HG03342 (cell line): Measurements from ENCODE around the gene SMARCA4.

Source experiments
- ATAC-seq: cut with Tn5 transposase; IDR thresholded peaks from one replicate; pipeline ENCODE4 v1.9.1; 2021; ENCODE audit warnings: mild to moderate bottlenecking, moderate library complexity; ENCODE audit not compliant: unreplicated experiment

SMARCA4 gene

GRCh38 chr19:11007385-11007784 is 46.6 kb downstream of the SMARCA4 start:
- ATAC-seq = no peak

DNA sequence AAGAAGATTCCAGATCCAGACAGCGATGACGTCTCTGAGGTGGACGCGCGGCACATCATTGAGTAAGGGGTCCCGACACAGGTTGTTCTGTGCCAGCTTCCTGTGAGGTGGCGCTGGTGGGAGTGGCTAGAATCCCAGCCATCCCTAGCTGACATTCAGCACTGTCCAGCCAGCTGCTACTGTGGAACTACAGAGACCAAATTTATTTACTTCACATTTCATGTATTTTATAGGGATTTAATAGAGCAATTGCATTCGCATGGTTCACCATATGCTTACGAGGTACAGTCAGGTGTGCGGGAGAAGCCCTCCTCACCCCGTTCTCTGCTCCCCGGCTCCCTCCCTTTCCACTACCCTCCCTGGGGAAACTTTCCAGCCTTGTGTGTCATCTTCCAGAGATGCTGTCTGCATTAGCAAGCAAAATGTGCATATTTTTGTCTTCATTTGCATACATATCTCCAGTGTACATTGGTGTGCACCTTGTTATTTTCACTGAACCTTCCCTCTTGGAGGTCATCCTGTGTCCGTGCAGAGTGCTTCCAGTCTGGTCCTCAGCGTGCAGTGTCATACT is 47.2 kb downstream of the SMARCA4 start:
- ATAC-seq = no peak

- no peak for ATAC-seq
Measured at GRCh38 chr19:11010041-11010440, 49.2 kb downstream of the SMARCA4 start.

- ATAC-seq = no peak
Measured at GRCh38 chr19:11012507-11012906, 51.7 kb downstream of the SMARCA4 start.

- no peak for ATAC-seq
Measured at GRCh38 chr19:11013771-11014170, 52.9 kb downstream of the SMARCA4 start.

GRCh38 chr19:11014403-11014911 is 53.6 kb downstream of the SMARCA4 start:
- ATAC-seq = no peak

DNA sequence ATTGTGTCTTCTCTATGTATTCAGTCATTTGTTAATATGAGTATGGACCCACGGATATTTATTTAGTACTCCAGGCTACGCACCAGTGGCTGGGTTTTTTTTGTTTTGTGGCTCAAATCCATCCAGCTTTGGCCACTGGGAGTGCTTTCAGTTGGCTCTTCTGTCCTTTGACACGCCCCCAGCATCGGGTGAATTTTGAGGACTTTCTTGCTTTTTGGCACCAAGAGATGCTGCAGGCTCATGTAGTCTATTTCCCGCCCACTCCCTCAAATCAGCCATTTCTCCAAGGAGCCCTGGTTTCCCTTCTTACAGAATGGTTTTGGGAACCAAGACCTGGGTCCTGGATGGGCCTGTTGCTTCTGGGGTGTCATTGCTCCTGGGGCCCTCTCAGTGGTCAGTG is 55.8 kb downstream of the SMARCA4 start:
- no peak for ATAC-seq

DNA sequence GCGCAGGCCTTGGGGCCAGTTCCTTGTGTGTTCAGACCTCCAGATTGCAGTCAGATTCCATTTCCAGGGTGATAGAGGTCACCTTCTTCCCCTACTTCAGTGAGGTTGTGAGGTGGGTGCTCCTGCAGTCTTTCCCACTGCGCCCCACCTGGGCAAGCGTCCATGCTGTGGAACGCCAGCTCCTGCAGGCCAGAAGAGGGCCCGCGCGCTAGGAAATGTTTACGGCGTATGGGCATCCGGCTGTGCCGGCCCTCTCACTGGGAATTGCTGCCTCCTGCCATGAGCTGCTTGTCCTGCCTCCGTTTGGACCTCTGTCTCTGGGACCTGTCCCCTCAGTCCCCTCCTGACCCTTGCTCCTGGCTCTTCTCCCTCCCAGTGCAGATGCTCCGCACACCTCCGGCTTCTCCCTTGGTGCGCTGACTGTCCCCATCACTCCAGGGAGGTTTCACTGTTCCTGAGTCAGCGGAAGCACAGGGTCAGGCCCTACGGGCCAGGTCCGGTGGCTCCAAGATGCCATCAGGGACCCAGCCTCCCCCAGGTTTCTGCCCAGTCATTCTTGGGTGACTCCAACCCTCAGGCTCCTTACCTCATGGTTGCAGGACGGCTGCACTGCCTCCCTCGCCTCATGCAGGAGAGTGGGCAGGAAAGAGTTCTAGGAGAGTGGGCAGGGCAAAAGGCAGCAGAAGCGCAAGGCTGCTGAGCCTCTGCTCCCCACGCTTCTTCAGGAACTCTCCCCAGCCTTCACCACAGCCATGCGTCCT is 56.6 kb downstream of the SMARCA4 start:
- ATAC-seq = no peak

DNA sequence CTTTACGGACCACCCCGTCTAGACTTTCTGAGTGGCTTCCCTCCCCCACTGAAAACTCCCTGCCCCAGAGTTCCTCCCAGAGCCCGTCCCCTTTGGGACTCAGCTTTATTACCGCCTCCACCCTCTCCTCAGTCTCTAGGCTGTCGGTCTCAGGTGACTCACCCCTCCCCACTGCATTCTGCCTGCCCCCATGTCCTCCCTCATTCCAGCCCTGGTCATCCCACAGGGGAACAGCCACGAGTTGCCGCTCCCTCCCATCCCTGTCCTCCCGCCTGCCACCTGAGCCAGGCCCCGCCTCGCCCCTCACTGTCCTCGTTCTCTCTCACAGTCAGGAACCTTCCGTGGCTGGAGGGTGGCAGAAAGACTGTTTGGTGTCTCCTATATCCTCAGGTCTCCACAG is 57.3 kb downstream of the SMARCA4 start:
- no peak for ATAC-seq

GRCh38 chr19:11018763-11019162 is 57.9 kb downstream of the SMARCA4 start:
- no peak for ATAC-seq

DNA sequence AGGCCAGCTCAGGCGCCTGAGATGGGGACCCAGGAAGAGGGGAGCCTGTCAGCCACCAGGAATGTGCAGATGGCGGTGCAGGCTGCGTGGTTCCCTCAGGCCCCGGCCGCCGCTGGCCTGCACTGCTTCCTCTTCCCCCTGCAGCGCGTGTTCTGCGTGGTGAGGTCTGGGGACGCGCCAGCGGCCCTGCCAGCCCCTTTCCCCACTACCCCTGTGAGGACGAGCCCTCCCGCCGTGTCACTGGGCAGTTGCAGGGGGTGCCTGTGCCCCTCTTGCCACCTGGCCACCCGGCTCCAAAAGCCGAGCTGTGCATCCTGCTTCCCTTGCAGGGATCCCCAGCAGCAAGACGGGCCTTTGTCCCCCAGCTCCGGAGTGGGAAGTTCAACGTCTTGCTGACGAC is 58.4 kb downstream of the SMARCA4 start:
- ATAC-seq = no peak

DNA sequence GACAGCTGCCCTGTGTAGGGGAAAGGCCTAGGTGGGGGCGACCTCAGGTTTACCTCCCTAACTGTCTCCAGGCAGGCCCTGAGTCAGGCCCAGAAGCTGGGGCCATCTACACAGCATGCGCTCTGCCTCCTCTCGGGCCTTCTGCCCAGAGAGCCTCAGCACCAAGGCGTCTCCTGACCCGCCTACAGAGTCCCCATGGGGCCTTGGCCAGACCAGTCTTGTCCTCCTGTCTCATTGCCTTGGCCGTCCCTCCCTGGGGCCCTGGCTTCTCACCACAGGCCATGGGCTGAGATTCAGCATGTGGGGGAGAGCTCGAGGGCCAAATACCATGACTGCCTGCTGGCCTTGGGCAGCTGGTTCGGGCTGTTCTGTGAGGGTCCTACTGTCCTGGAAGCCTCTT is 59.0 kb downstream of the SMARCA4 start:
- no peak for ATAC-seq

GRCh38 chr19:11020423-11020822 is 59.6 kb downstream of the SMARCA4 start:
- ATAC-seq = no peak

GRCh38 chr19:11020982-11021759 is 60.3 kb downstream of the SMARCA4 start:
- ATAC-seq = no peak

DNA sequence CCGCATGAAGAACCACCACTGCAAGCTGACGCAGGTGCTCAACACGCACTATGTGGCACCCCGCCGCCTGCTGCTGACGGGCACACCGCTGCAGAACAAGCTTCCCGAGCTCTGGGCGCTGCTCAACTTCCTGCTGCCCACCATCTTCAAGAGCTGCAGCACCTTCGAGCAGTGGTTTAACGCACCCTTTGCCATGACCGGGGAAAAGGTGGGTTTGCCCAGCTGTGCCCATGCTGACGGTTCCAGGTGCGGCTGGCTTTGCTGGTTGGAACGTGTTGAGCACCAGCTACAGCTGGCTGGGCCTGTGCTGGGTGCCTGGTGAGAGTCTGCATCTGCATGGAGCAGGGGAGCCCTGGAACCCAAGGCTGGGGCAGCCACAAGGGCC is 60.9 kb downstream of the SMARCA4 start:
- no peak for ATAC-seq

GRCh38 chr19:11023016-11023415 is 62.2 kb downstream of the SMARCA4 start:
- ATAC-seq = no peak

DNA sequence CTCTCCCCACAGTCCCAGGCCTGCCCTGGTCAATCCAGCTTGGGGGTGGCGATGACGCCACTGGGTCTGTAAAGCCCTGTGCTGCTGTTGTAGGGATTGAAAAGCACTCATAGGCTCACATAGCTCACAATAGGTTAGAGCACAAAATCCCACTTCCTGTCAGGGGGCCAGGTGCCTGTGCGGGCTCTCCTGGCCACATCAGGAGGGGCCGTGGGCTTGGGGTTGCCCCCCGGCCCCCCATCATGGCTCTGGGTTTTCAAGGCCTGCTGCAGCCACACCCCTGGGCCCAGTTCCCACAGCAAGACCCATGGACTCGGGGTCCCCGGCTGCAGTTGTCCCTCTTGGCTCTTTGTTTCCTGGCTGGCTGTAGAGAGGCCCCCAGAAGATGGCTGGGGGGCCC is 62.9 kb downstream of the SMARCA4 start:
- no peak for ATAC-seq

DNA sequence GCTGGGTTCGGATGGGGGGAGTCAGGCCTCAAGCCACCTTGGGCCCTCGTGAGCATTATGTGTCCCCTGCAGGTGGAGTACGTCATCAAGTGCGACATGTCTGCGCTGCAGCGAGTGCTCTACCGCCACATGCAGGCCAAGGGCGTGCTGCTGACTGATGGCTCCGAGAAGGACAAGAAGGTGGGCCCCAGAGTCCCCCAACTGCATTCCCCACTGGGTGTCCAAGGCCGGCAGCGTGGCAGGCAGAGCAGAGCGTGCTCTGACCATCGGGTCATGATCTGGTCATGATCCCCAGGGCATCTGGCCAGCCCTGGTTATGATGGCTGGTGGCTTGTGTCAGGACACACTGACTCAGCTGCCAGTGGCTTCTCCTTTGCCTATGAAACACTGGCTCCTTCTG is 63.4 kb downstream of the SMARCA4 start:
- no peak for ATAC-seq

GRCh38 chr19:11025006-11025405 is 64.2 kb downstream of the SMARCA4 start:
- ATAC-seq = no peak

DNA sequence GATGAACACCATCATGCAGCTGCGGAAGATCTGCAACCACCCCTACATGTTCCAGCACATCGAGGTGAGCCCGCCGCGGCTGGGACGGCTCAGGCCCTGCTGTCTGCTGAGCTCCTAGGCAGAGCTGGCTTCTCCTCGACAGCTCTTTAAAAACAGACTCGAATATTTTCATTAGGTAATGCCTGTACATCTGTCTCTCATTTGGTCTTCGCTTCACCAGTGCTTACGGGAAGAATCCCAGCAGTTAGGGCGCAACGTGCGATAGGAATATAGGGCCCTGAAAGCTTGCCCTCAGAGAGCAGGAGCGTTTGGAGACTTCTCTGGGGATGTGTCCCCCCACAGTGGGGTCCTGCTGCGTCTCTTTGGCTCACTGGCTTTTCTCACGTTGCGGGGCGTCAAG is 64.6 kb downstream of the SMARCA4 start:
- ATAC-seq = no peak

DNA sequence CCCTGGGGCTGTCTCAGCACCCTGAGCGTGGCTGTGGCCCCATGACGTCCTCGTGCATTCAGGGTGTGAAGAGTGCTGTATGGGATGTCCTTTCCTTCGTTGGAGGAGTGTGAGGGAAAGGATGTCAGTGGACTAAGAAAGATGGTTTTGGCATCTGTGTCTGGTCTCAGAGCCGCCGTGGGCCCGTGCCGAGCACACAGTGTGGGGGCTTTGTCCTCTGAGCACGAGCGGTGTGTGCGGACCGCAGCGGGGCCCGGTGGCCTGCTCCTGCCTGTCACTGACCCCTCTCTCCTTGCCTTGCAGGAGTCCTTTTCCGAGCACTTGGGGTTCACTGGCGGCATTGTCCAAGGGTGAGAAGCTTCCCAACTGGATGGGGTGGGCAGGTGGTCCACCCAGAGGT is 65.2 kb downstream of the SMARCA4 start:
- no peak for ATAC-seq

DNA sequence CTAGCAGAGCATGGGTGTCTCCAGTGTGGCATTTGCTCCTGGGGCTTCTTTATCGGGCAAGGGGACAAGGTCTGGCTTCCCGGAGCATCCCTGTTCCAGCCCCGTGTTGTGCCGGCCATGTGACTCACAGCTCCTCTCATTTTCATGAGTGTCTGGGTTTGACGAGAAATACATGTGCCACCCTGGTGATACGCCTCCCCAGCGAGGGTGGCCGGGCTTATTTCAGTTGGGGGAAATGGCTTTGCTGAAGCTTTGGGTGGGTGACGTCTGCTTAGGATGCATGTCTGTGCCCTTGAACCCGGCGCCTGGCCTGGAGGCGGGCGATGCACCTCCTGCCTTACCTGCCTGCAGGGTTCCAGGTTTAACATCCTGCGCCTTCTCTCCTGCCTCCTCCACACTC is 66.6 kb downstream of the SMARCA4 start:
- ATAC-seq = no peak
